Lower lobe of right lung (tissue), 2 donors: Measurements from ENCODE around the gene ADAMTSL1. TPM values are rescaled to one million over a fixed set of nuclear protein-coding genes. Genes with fewer than 3 reads are reported as not detected.

ENCODE experiments used
- ATAC-seq, 2 donors: fragments of 200-7000 bp; cut with Tn5 transposase; one replicate each; pipeline ENCODE4 v1.9.1; 2020 to 2022; ENCODE audit warnings: mild to moderate bottlenecking in 2 of 2, moderate library complexity in 2 of 2
- DNase-seq: peaks from one replicate; pipeline ENCODE4 v3.0.0-alpha.2; 2020
- H3K27ac ChIP-seq: fragments of 200-600 bp; one replicate; pipeline ENCODE4 v1.8.0; 2022
- H3K27me3 ChIP-seq: fragments of 200-600 bp; one replicate; pipeline ENCODE4 v1.8.0; 2022; ENCODE audit warnings: low read depth
- H3K36me3 ChIP-seq: fragments of 200-600 bp; one replicate; pipeline ENCODE4 v1.8.0; 2022; ENCODE audit warnings: mild to moderate bottlenecking
- H3K4me1 ChIP-seq: fragments of 200-600 bp; one replicate; pipeline ENCODE4 v1.8.0; 2022
- H3K4me3 ChIP-seq: fragments of 200-600 bp; one replicate; pipeline ENCODE4 v1.8.0; 2022; ENCODE audit warnings: mild to moderate bottlenecking
- H3K9me3 ChIP-seq: fragments of 200-600 bp; one replicate; pipeline ENCODE4 v1.8.0; 2022
- CTCF ChIP-seq: fragments of 200-600 bp; IDR thresholded peaks from one replicate; pipeline ENCODE4 v1.8.0; 2022; ENCODE audit warnings: antibody characterized with exemption, mild to moderate bottlenecking
- intact Hi-C: fragments of 100-400 bp; cut with DNase I; formaldehyde crosslinking; loops from one replicate; pipeline ENCODE4 v1.11.0; 2022
- total RNA-seq: library from RNA; stranded (reverse); fragmentation: NEBNext Ultra II Directional; extraction: Animal tissue kit (Norgen Biotek cat#: 25700); gene quantifications from one replicate; pipeline ENCODE4 v1.2.1, GENCODE V29; 2021
- donor health status: DM: no; HTN: yes; CAD: no; lungs with severe emphysema.

Gene ADAMTSL1
- total RNA-seq, 1 donor from 2014 or later: 3.7 TPM

GRCh38 chr9:18442629-18443491 lies 31.1 kb upstream of the ADAMTSL1 start:
- ATAC-seq (peak; percentile 86 to 87), DNase-seq (peak; percentile 57)
- TF ChIP-seq CTCF: peak; percentile 92
- Histone ChIP-seq H3K9me3 (no peaks in the 10 kb centered on the region), H3K27me3 (no peaks in the 10 kb centered on the region), H3K4me3 (no peak overlapping the region), H3K4me1 (peaks cover 5% of the 10 kb centered on the region), H3K27ac (no peak overlapping the region), H3K36me3 (no peaks in the 10 kb centered on the region)
- intact Hi-C loops: no loop called here

DNA sequence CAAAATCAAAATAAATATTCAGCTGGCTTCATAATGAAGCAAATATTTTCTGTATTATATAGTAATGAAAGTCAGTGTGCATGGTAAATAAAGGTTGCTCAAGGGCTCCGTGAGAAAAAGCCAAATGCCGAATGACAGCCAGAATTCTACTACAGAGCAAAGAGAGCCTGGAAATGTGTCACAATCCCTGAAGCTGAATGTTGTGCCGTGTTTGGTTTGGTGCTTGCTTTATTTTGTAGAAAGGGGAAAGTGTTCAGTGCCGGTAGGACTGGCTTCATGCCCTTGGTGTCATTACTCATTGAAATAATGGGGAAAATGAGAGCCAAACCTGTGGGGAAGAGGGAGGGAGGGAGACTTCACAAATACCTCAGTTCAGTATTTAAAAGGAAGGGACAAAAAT lies 26.8 kb upstream of the ADAMTSL1 start:
- H3K27me3 ChIP-seq: no peaks in the 10 kb centered on the region
- ATAC-seq: no peak
- no peak overlapping the region for H3K27ac ChIP-seq
- no peaks in the 10 kb centered on the region for H3K9me3 ChIP-seq
- no peak for DNase-seq
- no peaks in the 10 kb centered on the region for H3K36me3 ChIP-seq
- no peaks in the 10 kb centered on the region for H3K4me1 ChIP-seq
- TF ChIP-seq CTCF: no peak
- intact Hi-C loops: no loop called here
- H3K4me3 ChIP-seq: no peak overlapping the region

DNA sequence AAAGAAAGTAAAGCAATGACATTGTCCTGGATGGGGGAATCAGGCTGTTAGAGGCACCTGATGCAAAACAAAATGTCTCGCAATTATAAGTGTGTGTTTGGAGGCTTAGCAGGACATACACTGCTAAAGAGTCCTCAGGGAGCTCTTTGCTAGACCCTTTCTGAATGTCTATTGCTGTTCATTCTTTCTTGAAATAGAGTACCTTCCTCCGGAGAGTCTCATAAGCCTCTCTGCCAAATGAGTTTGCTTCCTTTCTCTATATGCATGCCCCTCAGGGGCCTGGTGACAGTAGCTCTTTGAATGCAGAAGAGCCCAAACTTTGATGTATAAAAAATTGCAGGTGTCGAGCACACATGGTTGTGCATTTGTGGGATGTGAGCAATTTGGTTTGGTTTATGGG lies 26.4 kb upstream of the ADAMTSL1 start:
- Histone ChIP-seq H3K27me3 (no peaks in the 10 kb centered on the region), H3K36me3 (no peaks in the 10 kb centered on the region), H3K4me3 (no peak overlapping the region), H3K9me3 (no peaks in the 10 kb centered on the region), H3K27ac (no peak overlapping the region), H3K4me1 (no peaks in the 10 kb centered on the region)
- no peak for ATAC-seq
- TF ChIP-seq CTCF: no peak
- no peak for DNase-seq
- intact Hi-C loops: no loop called here

DNA sequence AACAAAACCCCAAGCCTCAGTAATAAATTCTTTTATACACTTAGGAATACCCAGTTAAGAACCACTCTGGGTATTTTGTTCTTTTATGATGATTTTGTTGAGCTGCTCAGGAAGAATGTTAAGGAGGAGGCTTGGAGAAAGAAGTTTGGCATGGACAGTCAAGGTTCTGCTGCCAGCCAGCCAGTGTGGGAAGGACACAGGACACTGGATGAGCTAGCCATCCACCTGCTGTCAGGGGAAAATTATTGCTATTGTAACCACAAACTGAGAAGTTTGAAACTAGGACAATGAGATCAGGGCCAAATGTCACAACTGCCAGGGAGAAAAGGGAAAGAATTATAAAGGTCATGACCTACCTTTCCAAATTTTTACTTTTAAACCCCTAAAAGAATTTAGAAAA lies 25.9 kb upstream of the ADAMTSL1 start:
- intact Hi-C loops: no loop called here
- Histone ChIP-seq H3K36me3 (no peaks in the 10 kb centered on the region), H3K4me3 (no peak overlapping the region), H3K9me3 (no peaks in the 10 kb centered on the region), H3K4me1 (no peaks in the 10 kb centered on the region), H3K27ac (no peak overlapping the region), H3K27me3 (no peaks in the 10 kb centered on the region)
- DNase-seq (no peak), ATAC-seq (no peak)
- no peak for TF ChIP-seq CTCF

DNA sequence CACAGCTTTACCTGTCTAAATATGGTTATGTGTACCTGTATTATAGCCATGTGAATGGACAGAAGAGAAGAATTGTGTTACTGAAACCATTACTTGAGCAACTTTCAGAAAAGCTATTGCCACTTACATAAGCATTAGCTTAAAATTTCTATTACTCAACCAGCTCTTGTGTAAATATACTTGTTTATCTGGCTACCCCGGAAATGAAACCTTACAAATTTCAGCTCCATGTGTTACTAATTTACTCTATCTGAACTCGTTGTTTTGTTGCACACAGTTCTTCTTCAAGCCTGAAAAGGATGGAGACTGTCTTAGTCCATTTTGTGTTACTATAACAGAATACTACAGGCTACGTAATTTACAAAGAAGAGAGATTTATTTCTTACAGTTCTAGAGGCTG lies 22.5 kb upstream of the ADAMTSL1 start:
- Histone ChIP-seq H3K9me3 (no peaks in the 10 kb centered on the region), H3K4me3 (no peak overlapping the region), H3K4me1 (no peaks in the 10 kb centered on the region), H3K27ac (no peak overlapping the region), H3K36me3 (no peaks in the 10 kb centered on the region), H3K27me3 (no peaks in the 10 kb centered on the region)
- intact Hi-C loops: no loop called here
- TF ChIP-seq CTCF: no peak
- ATAC-seq (no peak), DNase-seq (no peak)
